K562 (cell line): Measurements from ENCODE around the gene USP12. TPM values are rescaled to one million over a fixed set of nuclear protein-coding genes. Genes with fewer than 3 reads are reported as not detected.

ENCODE experiments used
- ATAC-seq: fragments of 200-7000 bp; cut with Tn5 transposase; 3 replicates; pipeline ENCODE4 v1.9.1; 2020; ENCODE audit warnings: moderate library complexity
- BruUV-seq: library from RNA; stranded (reverse); fragments of 400-500 nt; replicated peaks from 2 replicates; lab custom pipeline; 2021; lab: Mats Ljungman, UMichigan
- CTCF ChIA-PET: fragments of 300-600 bp; formaldehyde crosslinking; extraction: SDS; loops from one replicate; lab custom pipeline; 2021; ENCODE audit warnings: low intra/inter-chr PET ratio; lab: Yijun Ruan, JAX
- POLR2A ChIA-PET: fragments of 300-600, 350-650 bp; sonication (Branson Sonifier 250); formaldehyde crosslinking; extraction: SDS; loops from one replicate; lab custom pipeline; 2021; ENCODE audit warnings: antibody characterized with exemption, inconsistent platforms; lab: Yijun Ruan, JAX
- DNase-seq, 4 experiments: peaks; one replicate each; pipeline versions ENCODE4 v3.0.0 to v3.0.0-alpha.2; 2011 to 2018; ENCODE audit warnings: low spot score in 3 of 4, mixed read lengths in 3 of 4; ENCODE audit errors: extremely low read depth in 1 of 4
- FAIRE-seq: peaks from 2 replicates; lab custom pipeline; 2011; peaks lifted over from hg19 to GRCh38; lab: Jason Lieb, UNC
- H2AFZ ChIP-seq: 2 replicates; pipeline ENCODE4 v1.6.0; 2011; ENCODE audit warnings: low read depth, low read length, control low read depth, inconsistent platforms
- H3K27ac ChIP-seq: fragments of 200-600 bp; 3 replicates; pipeline ENCODE4 v1.8.0; 2011; ENCODE audit warnings: low read depth, mild to moderate bottlenecking, control low read depth, inconsistent platforms, low read length, moderate library complexity, mixed read lengths; ENCODE audit errors: extremely low read depth
- H3K27me3 ChIP-seq, 2 experiments: fragments of 300-600 bp in 1 of 2; 2 replicates in 1 of 2; 3 replicates in 1 of 2; pipeline versions ENCODE4 v1.6.0 to v1.8.0; 2011; ENCODE audit warnings: inconsistent platforms in 2 of 2, low read length in 2 of 2, mild to moderate bottlenecking in 1 of 2, mixed read lengths in 1 of 2, moderate library complexity in 1 of 2; ENCODE audit not compliant: control insufficient read depth in 2 of 2, insufficient read depth in 2 of 2
- H3K36me3 ChIP-seq: fragments of 300-600 bp; 3 replicates; pipeline ENCODE4 v1.8.0; 2011; ENCODE audit warnings: mild to moderate bottlenecking, low read length, inconsistent platforms; ENCODE audit not compliant: control insufficient read depth, insufficient read depth
- H3K4me1 ChIP-seq, 2 experiments: fragments of 200-600 bp in 1 of 2; replicated peaks in 1 of 2; 2 replicates in 1 of 2; 3 replicates in 1 of 2; pipeline versions ENCODE4 v1.5.1 to v1.8.0; 2011; ENCODE audit warnings: inconsistent platforms in 2 of 2, low read length in 2 of 2, mild to moderate bottlenecking in 1 of 2, mixed read lengths in 1 of 2, moderate library complexity in 1 of 2; ENCODE audit not compliant: control insufficient read depth in 2 of 2, insufficient read depth in 2 of 2
- H3K4me2 ChIP-seq: 2 replicates; pipeline ENCODE4 v1.6.1; 2011; ENCODE audit warnings: low read length, control low read depth, inconsistent platforms, mixed read lengths; ENCODE audit not compliant: insufficient read depth
- H3K4me3 ChIP-seq: fragments of 200-600 bp; sonication (generic), shearing (Covaris generic); 2 replicates; pipeline ENCODE4 v1.5.1; 2016; ENCODE audit warnings: control low read depth, inconsistent platforms
- H3K79me2 ChIP-seq: fragments of 200-600 bp; 3 replicates; pipeline ENCODE4 v1.8.0; 2011; ENCODE audit warnings: low read length, inconsistent platforms; ENCODE audit not compliant: control insufficient read depth, insufficient read depth
- H3K9ac ChIP-seq, 2 experiments: 2 replicates each; pipeline versions ENCODE4 v1.6.0 to v1.6.1; 2011; ENCODE audit warnings: low read depth in 2 of 2, low read length in 2 of 2, control low read depth in 1 of 2, inconsistent platforms in 1 of 2, mild to moderate bottlenecking in 1 of 2, mixed read lengths in 1 of 2; ENCODE audit not compliant: insufficient read depth in 1 of 2
- H3K9me1 ChIP-seq: one replicate; pipeline ENCODE4 v1.6.0; 2011; ENCODE audit warnings: inconsistent platforms, mild to moderate bottlenecking, low read length, moderate library complexity; ENCODE audit not compliant: control insufficient read depth, insufficient read depth
- H3K9me3 ChIP-seq: replicated peaks from 2 replicates; pipeline ENCODE4 v1.5.1; 2011; ENCODE audit warnings: low read depth, low read length, inconsistent platforms; ENCODE audit not compliant: control insufficient read depth, insufficient read depth
- H4K20me1 ChIP-seq: replicated peaks from 2 replicates; pipeline ENCODE4 v1.6.1; 2011; ENCODE audit warnings: low read length, inconsistent platforms, mixed read lengths; ENCODE audit not compliant: control insufficient read depth, insufficient read depth
- ATF1 ChIP-seq, 2 experiments: fragments of 450-650 bp in 1 of 2; IDR thresholded peaks; 2 replicates each; pipeline ENCODE4 v1.6.1; 2016; ENCODE audit warnings: missing compliant biosample characterization in 1 of 2, missing genetic modification characterization in 1 of 2
- BMI1 ChIP-seq: fragments of 150-350 bp; IDR thresholded peaks from 2 replicates; pipeline ENCODE4 v1.6.1; 2014; ENCODE audit warnings: low read length
- CBFA2T2 ChIP-seq: fragments of 450-650 bp; conservative IDR thresholded peaks from 2 replicates; pipeline ENCODE4 v1.6.1; 2017; ENCODE audit warnings: mild to moderate bottlenecking
- EP400 ChIP-seq: fragments of 450-650 bp; IDR thresholded peaks from 2 replicates; pipeline ENCODE4 v1.6.1; 2017; ENCODE audit warnings: antibody characterized with exemption, mild to moderate bottlenecking, moderate library complexity
- GABPA ChIP-seq: fragments of 200-800 bp; sonication (Bioruptor generic); conservative IDR thresholded peaks from 2 replicates; pipeline ENCODE4 v1.6.1; 2016; ENCODE audit warnings: low read depth, missing genetic modification characterization, missing compliant biosample characterization
- KDM1A ChIP-seq, 2 experiments: fragments of 450-650 bp; IDR thresholded peaks; 2 replicates each; pipeline ENCODE4 v1.6.1; 2016; ENCODE audit warnings: mild to moderate bottlenecking in 2 of 2
- KLF10 ChIP-seq: fragments of 250-450 bp; sonication (Bioruptor Pico); IDR thresholded peaks from 2 replicates; pipeline ENCODE4 v1.6.1; 2021; ENCODE audit warnings: matching md5 sums
- PCBP2 ChIP-seq: fragments of 200-400 bp; formaldehyde crosslinking; IDR thresholded peaks from 2 replicates; pipeline ENCODE4 v1.6.1; 2018; ENCODE audit warnings: low read length, low read depth, mild to moderate bottlenecking, moderate library complexity; ENCODE audit not compliant: poor library complexity, severe bottlenecking
- RBM17 ChIP-seq: fragments of 200-400 bp; formaldehyde crosslinking; IDR thresholded peaks from 2 replicates; pipeline ENCODE4 v1.6.1; 2017; ENCODE audit warnings: low read depth, mild to moderate bottlenecking, low read length, borderline replicate concordance
- RBM25 ChIP-seq: fragments of 200-400 bp; formaldehyde crosslinking; IDR thresholded peaks from 2 replicates; pipeline ENCODE4 v1.6.1; 2018; ENCODE audit warnings: low read length, low read depth, moderate library complexity; ENCODE audit not compliant: severe bottlenecking
- ZBTB17 ChIP-seq: fragments of 450-650 bp; formaldehyde crosslinking; IDR thresholded peaks from 2 replicates; pipeline ENCODE4 v1.4.0; 2020; ENCODE audit warnings: mild to moderate bottlenecking
- ZFP36 ChIP-seq: fragments of 150-350 bp; IDR thresholded peaks from 2 replicates; pipeline ENCODE4 v1.6.1; 2018; ENCODE audit warnings: low read length, low read depth; ENCODE audit not compliant: partially characterized antibody
- ZNF639 ChIP-seq, 2 experiments: fragments of 200-800 bp in 1 of 2; sonication (Bioruptor generic) in 1 of 2; sonication (generic) in 1 of 2; formaldehyde crosslinking in 1 of 2; IDR thresholded peaks in 1 of 2; conservative IDR thresholded peaks in 1 of 2; 2 replicates each; pipeline versions ENCODE4 v1.5.0 to v1.6.1; 2016 to 2020; ENCODE audit warnings: missing compliant biosample characterization in 1 of 2, missing genetic modification characterization in 1 of 2, missing genetic modification reagents in 1 of 2
- ZNF766 ChIP-seq: fragments of 200-800 bp; sonication (Bioruptor generic); conservative IDR thresholded peaks from 2 replicates; pipeline ENCODE4 v1.6.1; 2016; ENCODE audit warnings: missing genetic modification characterization, missing compliant biosample characterization
- WGBS: fragments of 100-300 bp; shearing (Covaris generic); methylation state at CpG from one replicate; pipeline ENCODE4 v1.1.6; 2016; ENCODE audit warnings: low coverage, mixed read lengths; ENCODE audit not compliant: insufficient coverage; ENCODE audit errors: missing lambda C conversion rate; 5-methylcytosine and 5-hydroxymethylcytosine counted together
- in situ Hi-C: fragments of 300-500 bp; cut with MboI; formaldehyde crosslinking; loops from 4 replicates; pipeline ENCODE4 v1.15.0; 2018; ENCODE audit warnings: inconsistent platforms, mixed read lengths
- intact Hi-C: fragments of 100-400 bp; cut with micrococcal nuclease; formaldehyde crosslinking; loops from 2 replicates; pipeline ENCODE4 v1.14.2; 2022
- polyA plus RNA-seq, 8 experiments: library from polyadenylated mRNA; depleted of rRNA in 4 of 8; stranded (reverse) in 5 of 8; unstranded in 3 of 8; fragments of >200 nt; fragmentation: Nextera tagmentation in 2 of 8; fragmentation: Illumina TruSeq in 1 of 8; extraction: Ambion mirVana in 2 of 8; extraction: Trizol in 1 of 8; gene quantifications; 2 replicates each; pipeline versions ENCODE4 v1.2.1 to v1.2.3, GENCODE V29; 2011 to 2014; ENCODE audit warnings: inconsistent platforms in 1 of 8, missing spikeins in 1 of 8
- total RNA-seq, 7 experiments: library from RNA; depleted of rRNA in 6 of 7; stranded (reverse); fragments of >200 nt in 6 of 7; fragmentation: Illumina TruSeq in 2 of 7; extraction: Trizol in 2 of 7; gene quantifications; 2 replicates each; pipeline versions ENCODE4 v1.2.1 to v1.2.3, GENCODE V29; 2011 to 2021; ENCODE audit warnings: low replicate concordance in 1 of 7

The USP12 gene
- total and polyA plus RNA-seq, 9 of the 15 experiments (the other 6 are each of a cell fraction or from before 2014, with no cell fraction given), result 1.8 to 20.5 (median 13.3) TPM

- Histone ChIP-seq H3K36me3 (no peaks in the 10 kb centered on the region), H3K27ac (no peak overlapping the region), H3K4me3 (no peak overlapping the region), H3K9ac (no peak overlapping the region), H3K9me3 (no peaks in the 10 kb centered on the region), H2AFZ (no peak overlapping the region), H3K79me2 (no peaks in the 10 kb centered on the region), H3K27me3 (peaks cover 2 to 12% of the 10 kb centered on the region in 2 experiments), H4K20me1 (no peaks in the 10 kb centered on the region), H3K4me2 (no peak overlapping the region), H3K4me1 (peaks cover 7 to 13% of the 10 kb centered on the region in 2 experiments), H3K9me1 (no peaks in the 10 kb centered on the region)
- TF ChIP-seq PCBP2, result no peak
- no peak for TF ChIP-seq BMI1
- peak in 1 of 2 experiments; percentile 12; a peak in 1 of 4 replicates for TF ChIP-seq KDM1A (IDR thresholded peaks at IDR 0.05)
- 0 out of 2 replicates have a peak, but pooled peaks have one; percentile 6 for TF ChIP-seq CBFA2T2
- TF ChIP-seq ZBTB17, result no peak
- ChIA-PET POLR2A (interaction anchor here (0.5 kb wide), 1 partner anchor 16 kb away, joined by 3 read pairs; no protein-coding TSS in a partner anchor), CTCF (no interaction called here)
- FAIRE-seq (no peak), DNase-seq (no peak), ATAC-seq (no peak)
- BruUV-seq, result no TSS peak
- in situ Hi-C loops (no loop called here), intact Hi-C loops (loop anchor here (10.0 kb wide), 1 partner anchor 101 kb away; no protein-coding TSS in a partner anchor)
- WGBS, result 26% methylated on average over 2 of the region's 2 CpGs
Measured at GRCh38 chr13:27024074-27024461, 147.5 kb downstream of the USP12 start.

DNA sequence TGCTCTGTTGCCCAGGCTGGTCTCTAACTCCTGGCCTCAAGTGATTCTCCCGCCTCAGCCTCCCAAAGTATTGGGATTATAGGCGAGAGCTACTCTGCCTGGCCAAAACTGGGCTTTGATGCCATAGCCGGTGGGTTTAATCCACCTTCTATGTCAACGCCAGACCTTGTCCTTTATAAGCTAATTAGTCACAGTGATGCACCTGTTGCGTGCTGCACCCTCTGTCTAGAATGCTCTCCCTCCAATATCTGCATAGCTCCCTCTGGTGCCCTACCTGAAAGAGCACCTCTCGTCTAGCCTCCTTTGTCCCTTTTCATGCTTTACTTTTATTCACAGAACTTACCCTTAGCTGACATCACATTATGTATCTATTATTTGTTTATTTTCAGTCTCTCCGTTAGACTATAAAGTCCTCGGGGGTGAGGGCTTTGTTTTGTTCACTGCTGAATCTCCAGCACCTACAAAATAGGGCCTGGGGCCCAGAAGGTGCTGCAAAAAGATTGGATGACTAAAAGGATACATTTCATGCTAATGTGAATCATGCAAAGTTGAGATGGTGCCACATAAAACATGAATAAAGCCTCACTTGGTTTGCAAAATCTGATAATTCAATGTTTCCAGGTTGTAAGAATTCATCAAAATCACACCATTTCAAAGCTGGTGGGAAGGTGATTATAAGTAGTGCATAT is 148.1 kb downstream of the USP12 start:
- no TSS peak for BruUV-seq
- in situ Hi-C loops, result no loop called here
- FAIRE-seq, result no peak
- ATAC-seq, result no peak
- DNase-seq, result no peak
- Histone ChIP-seq H4K20me1 (no peaks in the 10 kb centered on the region), H3K27ac (no peak overlapping the region), H3K79me2 (no peaks in the 10 kb centered on the region), H3K4me3 (no peak overlapping the region), H3K36me3 (no peaks in the 10 kb centered on the region), H3K9ac (no peak overlapping the region), H3K4me2 (no peak overlapping the region), H3K9me1 (no peaks in the 10 kb centered on the region), H2AFZ (no peak overlapping the region), H3K27me3 (peaks cover 2 to 12% of the 10 kb centered on the region in 2 experiments), H3K4me1 (peaks cover 7 to 13% of the 10 kb centered on the region in 2 experiments), H3K9me3 (no peaks in the 10 kb centered on the region)
- ChIA-PET POLR2A (no interaction called here), CTCF (no interaction called here)
- intact Hi-C loops, result loop anchor here (10.0 kb wide), 1 partner anchor 101 kb away; no protein-coding TSS in a partner anchor
- 51% methylated on average over 7 of the region's 8 CpGs for WGBS
- TF ChIP-seq RBM25 (peak; percentile 60), RBM17 (no peak), ZFP36 (peak; percentile 33), ZNF639 (CRISPR knock-in tag; conservative IDR thresholded peaks at IDR 0.05 in 1 of 2, IDR thresholded peaks at IDR 0.05 in 1 of 2) (no peak), ZNF766 (CRISPR knock-in tag) (no peak), GABPA (tag) (no peak), ATF1 (CRISPR knock-in tag; IDR thresholded peaks at IDR 0.05) (no peak), ATF1 (tag; IDR thresholded peaks at IDR 0.05) (no peak), KLF10 (CRISPR knock-in tag) (no peak), EP400 (no peak)
